GM18502 (cell line): ENCODE data around the gene DDX17.

Source experiments
- ATAC-seq: cut with Tn5 transposase; IDR thresholded peaks from one replicate; pipeline ENCODE4 v1.9.1; 2021; ENCODE audit warnings: mild to moderate bottlenecking; ENCODE audit not compliant: unreplicated experiment, poor library complexity

Gene DDX17

GRCh38 chr22:38451864-38452263 lies 54.2 kb downstream of the DDX17 start:
- no peak for ATAC-seq

GRCh38 chr22:38451404-38451803 lies 54.7 kb downstream of the DDX17 start:
- no peak for ATAC-seq

- ATAC-seq = no peak
These were observed 55.8 kb downstream of the DDX17 start for GRCh38 chr22:38450234-38450797.

DNA sequence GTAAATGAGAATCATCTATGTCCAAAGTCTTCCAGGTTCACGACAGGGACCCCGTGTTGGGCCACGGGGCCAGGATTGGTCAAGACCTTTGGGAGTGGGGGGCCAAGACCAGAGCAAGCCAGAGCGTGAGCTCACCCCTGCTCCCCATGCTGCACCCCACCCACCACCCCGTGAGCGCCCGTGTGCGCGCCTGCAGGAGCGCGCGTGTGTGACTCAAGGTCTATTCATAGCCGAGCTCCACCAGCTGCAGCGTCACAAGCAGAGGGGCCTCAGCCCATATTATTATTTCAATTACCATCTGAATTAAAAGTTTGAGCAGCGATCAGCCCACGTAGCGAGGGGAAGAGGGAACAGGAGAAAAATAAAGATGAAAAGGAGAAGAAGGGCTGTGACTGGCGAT lies 56.3 kb downstream of the DDX17 start:
- ATAC-seq = no peak

DNA sequence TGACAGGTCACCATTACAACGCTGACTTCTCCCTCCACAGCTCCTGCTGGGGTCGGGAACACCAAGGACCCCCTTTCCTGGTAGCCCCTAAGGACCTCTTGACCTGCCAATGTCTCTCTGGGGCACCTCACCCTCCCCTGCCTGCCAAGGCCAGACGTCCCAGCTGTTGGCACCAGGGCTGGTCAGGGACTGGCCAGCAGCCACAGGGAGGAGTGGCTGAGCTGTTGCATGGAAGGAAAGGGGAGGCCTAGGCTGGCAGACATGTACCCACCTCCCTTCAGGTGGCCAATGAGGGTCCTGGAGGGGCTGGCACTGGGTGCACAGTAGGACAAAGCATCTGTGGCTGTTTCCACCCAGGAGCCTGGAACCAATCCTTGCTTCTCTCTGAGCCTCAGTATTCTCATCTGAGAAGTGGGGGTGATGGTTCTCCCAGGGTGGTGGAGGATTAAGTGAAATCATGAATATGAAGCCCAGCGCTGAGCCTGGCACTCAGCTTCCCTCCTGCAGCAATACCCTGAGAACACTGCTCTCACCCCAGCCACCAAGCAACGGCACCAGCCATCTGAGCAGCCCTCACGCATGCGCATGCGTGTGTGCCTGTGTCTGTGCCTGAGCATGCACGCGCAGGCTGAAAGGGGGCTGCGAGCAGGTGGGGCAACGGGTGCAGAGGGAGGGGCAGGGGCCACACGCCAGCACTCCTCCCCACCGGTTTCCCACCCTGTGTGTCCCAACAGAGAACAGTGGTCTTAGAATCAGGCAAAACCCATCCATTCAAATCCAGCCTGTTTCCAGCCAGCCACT lies 57.0 kb downstream of the DDX17 start:
- no peak for ATAC-seq

DNA sequence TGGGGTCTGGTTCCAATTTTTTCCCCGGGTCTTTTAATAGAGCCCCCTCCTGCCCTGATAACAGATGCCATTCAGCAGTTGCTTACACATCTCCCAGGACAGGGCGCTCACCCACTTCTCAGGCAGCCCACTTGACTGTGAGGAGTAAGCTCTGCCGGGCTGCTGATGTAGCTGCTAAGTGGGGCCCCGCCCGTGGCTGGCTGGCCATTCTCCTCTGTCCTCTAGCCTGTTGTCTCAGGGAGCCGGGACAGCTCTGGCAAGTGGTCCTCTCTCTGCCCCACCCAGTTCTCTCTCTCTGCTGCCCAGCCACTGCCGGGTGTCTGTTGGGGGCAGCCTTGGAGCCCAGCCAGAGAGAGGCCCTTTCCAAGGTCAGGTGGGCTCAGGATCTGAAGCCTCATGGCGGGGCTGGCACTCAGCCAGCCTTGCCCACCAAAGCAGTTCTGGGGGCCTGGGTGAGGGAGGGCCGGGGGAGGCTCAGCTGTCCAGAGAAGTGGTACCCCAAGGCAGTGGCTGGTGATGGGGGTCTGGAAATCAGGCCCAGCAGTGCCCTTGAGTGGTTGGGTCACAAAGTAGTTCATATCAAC lies 60.0 kb downstream of the DDX17 start:
- ATAC-seq = no peak

- ATAC-seq = no peak
These were observed 61.3 kb downstream of the DDX17 start for GRCh38 chr22:38444783-38445182.

- ATAC-seq = no peak
These were observed 62.2 kb downstream of the DDX17 start for GRCh38 chr22:38443628-38444521.

DNA sequence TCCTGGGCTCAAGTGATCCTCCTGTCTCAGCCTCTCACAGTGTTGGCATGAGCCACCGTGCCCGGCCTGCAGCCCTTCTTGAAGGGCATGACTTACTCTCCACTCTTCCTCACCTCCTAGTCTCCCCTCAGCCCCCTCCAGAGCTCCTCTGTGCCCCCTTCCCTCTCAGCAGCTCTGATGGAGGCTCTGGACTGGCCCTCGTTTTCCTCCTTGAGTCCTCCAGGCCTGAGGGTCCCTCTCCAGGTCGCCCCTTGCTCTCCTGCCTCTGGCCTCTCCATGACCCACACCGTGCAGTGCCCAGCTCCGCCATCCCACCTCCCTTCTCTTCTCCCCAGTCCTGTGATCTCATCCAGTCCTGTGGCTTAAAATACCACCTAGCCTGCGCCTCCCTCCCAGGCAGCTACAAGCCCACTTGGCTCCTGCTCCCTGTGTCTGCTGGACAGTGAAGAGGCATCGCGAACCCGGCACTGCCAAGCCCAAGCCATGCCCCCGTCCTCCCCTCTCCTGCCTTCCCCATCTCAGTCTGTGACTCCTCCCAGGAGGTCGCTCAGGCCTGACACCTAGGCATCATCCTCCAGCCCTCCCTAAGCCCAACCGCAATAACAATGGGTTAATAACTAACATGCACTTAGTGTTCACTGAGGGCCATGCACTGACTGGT lies 63.0 kb downstream of the DDX17 start:
- ATAC-seq = no peak

DNA sequence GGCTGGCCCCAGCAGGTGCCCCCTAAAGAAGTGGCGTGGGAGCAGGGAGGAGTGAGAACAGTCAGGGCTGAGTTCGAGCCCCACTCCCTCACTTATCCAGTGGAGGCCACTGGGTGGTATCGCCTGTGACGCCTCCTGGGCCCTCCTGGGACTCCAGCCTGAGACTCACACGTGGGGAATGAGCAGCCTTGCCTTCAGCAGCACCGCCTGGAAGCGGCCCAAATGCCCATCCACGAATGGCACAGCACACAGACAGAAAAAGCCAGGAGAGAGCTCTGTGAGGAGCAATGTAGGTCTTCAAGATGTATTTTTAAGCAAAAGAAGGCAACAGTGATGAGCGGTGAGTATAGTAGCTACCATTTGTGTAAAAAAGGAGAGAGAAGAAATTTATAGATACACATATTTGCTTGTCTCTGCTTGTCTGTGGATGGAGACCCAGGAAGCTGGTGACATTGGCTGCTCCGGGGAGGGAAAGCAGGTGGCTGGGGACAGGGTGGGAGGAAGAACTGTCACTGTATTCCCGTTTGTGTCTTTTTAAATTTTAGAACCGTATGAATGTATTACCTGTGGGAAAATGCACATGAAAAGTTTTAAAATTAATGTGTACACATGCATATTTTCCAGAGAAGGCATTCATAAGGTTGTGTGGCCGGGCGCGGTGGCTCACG lies 64.4 kb downstream of the DDX17 start:
- no peak for ATAC-seq

- no peak for ATAC-seq
These were observed 65.3 kb downstream of the DDX17 start for GRCh38 chr22:38440747-38441350.

DNA sequence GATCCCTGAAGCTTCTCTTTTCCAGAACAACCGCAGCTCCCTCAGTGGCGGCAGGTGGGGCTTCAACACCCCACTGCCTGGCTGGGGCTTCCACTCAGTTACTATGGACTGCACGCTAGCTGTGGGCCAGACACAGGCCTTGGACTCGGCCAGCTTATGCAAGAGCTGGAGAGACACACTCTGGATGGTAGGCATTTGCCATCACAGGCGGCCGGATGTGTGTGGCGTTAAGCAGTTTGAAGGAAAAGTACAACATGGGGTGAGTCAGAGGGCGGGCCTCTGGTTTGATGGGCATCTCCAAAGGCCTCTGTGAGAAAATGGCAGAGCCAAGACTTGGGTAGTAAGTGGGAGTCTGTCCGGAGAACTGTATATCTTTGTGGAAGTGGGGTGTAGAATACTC lies 68.7 kb downstream of the DDX17 start:
- no peak for ATAC-seq

DNA sequence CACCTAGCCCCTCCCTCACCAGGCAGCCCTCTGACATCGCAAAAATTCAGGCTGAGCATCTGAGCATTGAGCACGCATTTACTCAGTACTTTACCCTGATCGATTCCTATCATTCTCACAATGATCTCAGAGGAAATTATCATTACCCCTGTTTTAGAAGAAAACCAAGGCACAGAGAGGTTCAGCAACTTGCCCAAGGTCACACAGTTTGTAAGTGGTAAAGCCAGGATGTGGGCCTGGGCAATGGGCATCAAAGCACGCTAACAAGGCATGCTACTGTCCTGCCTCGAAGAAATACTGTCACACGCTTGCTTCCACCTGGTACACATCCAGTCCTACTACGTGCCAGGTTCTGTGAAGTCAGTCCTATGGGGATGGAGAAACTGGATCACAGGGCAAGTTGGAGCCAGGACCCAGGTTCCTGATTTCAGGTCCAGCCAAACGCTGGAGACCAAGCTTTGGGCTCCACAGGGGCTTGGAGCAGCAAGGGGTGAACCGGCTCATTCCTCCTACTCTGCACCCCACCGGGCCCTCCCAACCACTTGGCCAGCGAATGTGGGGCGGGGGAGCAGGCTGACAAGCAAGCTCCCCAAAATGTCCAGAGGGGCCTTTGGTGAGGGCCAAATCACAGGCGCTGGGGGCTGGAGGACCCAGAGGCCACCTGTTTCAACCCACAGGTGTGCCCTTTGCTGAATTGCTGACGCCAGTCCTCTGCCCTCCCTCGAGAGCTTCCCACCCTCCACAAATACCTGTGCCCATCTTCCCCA lies 69.3 kb downstream of the DDX17 start:
- no peak for ATAC-seq

- no peak for ATAC-seq
These were observed 70.1 kb downstream of the DDX17 start for GRCh38 chr22:38435965-38436364.

GRCh38 chr22:38435010-38435409 lies 71.1 kb downstream of the DDX17 start:
- ATAC-seq = no peak

DNA sequence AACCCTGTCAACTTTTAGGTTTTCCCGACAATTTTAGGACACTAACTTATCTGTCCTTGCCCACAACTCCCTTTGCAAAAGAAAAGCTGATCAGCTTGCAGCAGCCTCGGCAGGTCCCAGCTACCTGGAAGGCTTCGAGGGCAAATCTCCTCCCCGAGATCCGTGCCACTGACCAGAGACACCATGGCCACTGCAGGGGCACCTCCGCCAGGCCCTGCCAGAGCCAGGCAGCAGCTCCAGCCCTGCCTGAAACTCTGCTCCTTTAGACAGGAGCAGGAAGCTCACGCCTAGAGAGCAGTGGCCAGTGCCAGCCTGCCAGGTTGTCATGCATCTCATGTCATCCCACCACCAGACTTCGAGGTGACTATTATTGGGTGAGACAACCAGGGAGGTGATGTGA lies 72.2 kb downstream of the DDX17 start:
- no peak for ATAC-seq
